ENCODE measurements around the gene PTER.

The PTER gene

DNA sequence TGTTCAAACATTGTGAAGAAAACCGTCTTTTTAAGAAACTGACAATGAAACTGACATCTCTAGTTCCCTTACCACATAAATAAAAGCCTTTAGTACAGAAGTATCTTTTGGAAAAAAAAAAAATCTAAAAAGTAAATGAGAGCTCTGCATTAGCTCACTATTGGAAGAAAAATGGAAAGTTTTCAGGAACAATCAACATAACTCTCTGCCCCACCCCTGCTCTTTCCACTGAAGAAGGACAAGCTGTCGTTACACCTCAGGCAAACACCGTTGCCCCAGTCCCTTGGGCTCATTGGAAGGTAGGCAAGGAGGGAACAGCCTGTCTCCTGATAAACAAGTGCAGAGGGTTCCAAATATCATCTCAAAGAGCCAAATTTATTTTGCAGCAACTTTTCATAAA, 107.3 kb downstream of the PTER start:
- no peak for DNase-seq (ENCODE audit: low read depth, low spot score)

DNA sequence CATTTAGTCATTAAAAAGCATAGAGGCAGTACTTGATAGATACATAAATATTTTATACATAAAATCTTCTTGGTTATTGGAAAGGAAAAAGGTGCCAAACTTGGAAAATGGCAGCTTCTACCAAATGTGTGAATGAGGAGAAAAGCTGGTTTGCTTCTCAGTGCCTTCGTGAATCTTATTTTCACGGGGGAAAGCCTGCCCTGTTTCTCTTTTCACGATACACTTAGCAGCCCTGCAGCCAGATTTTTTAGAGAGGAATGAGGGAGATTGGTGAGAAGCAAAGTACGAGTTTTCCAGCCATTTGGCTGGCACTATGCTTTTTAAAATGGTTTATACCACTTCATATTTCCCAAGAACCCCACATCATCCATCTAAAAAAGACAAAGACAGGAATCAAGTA, 107.8 kb downstream of the PTER start:
- DNase-seq (ENCODE audit: low read depth, low spot score) = no peak

DNA sequence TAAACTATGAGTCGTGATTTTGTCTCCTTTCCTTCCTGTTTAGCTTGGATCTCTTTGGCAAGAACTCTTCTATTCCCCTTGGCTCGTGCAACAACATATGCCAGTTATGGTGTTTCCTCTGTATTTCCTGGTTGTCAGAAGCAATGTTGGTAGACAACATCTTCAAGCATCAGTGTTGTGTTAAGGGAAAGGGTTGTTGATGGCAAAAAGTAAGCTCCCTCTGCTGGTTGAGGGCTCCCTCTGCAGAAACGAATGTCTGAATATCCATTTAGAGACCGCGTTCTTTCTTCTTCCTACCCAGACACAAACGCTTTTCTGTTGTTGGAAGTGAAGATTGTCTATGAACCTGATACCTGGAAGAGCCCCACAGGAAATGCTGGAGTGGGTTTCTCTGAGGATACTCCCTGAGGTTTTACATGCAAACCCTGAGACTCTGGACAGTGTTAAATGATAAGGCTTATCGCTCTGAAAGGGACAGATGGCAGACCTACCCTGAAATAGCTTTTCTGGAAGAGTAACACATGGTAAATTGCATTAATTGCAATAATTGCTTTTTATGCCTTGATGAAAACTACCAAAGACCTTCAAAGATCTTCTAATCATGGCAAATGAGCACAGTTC, 108.4 kb downstream of the PTER start:
- DNase-seq (ENCODE audit: low read depth, low spot score) = no peak

DNA sequence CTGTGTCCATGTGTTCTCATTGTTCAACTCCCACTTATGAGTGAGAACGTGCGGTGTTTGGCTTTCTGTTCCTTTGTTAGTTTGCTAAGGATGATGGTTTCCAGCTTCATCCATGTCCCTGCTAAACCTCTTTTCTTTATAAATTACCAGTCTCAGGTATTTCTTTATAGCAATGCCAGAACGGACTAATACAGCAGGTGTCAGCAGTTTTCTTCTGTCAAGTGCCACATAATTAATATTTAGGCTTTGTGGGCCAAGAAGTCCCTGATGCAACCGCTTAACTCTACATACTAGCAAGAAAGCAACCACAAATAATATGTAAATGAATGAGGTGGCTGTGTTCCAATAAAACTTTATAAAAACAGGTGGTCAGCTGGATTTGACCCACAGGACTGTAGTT, 111.2 kb downstream of the PTER start:
- DNase-seq (ENCODE audit: low read depth, low spot score) = no peak

DNA sequence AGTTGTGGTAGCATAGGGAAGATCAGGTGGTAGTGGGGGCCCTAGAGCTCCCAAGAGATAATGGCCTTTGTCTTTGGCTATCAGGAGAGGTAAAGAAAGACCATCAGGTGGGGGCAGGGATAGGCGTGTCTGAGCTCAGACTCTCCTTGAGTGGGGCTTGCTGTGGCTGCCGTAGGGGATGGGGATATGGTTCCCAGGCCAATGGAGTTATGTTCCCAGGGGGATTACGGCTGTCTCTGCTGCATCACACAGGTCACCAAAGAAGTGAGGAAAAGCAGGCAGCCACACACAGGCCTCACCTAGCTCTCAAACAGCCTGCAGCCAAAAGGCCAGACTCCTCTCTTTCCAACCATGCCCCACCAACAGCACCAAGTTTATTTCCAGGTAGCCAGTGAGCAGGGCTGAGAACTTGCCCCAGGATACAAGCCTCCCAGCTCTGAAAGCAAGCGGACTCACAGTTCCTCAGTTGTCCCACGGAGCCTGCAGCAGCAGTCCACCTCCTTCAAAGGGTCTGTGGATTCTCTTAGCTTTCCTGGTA, 122.5 kb downstream of the PTER start:
- DNase-seq (ENCODE audit: low read depth, low spot score) = no peak

DNA sequence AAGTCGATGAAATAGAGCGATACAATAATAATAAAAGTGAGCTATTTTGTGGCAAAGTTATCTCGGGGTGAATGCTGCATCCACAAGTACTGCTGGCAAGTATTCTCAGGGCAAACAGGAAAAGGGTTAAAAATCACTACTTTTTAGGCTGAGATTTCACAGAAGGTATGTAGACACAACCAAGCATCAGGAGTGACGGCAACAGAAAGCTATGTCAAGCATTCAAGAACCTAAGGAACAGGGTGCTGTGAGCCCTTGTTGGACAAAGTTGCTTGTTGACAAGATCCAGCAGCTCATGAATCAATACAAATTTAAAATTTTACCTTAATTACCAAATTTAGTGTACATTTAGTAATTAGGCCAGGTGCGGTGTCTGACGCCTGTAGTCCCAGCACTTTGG, 126.1 kb downstream of the PTER start:
- no peak for DNase-seq (ENCODE audit: low read depth, low spot score)

Data from activated CD4-positive, CD25-positive, alpha-beta regulatory T cell treated with anti-CD3 and anti-CD28 coated beads, Interleukin-2, amount 50 U/mL, for 16 hours (primary cell).